GM13977 (cell line): ENCODE measurements around the gene THAP2.

Experiments used
- DNase-seq: peaks from one replicate; pipeline ENCODE4 v3.0.0; 2012; ENCODE audit warnings: low spot score
- in situ Hi-C: fragments of 300-500 bp; cut with MboI; formaldehyde crosslinking; loops from one replicate; pipeline ENCODE4 v1.12.0; 2022; ENCODE audit warnings: low sequenced_read_pairs, low pct_unique_long_range_greater_than_20kb, mixed read lengths, inconsistent platforms; ENCODE audit not compliant: unreplicated experiment
- TF ChIP-seq, protein P1 (sequence below): IDR thresholded peaks from 2 replicates; pipeline ENCODE4 v1.5.1; 2012; ENCODE audit warnings: mild to moderate bottlenecking, control low read depth; ENCODE audit not compliant: insufficient read depth; ENCODE audit errors: extremely low read depth, missing control alignments

THAP2 gene

DNA sequence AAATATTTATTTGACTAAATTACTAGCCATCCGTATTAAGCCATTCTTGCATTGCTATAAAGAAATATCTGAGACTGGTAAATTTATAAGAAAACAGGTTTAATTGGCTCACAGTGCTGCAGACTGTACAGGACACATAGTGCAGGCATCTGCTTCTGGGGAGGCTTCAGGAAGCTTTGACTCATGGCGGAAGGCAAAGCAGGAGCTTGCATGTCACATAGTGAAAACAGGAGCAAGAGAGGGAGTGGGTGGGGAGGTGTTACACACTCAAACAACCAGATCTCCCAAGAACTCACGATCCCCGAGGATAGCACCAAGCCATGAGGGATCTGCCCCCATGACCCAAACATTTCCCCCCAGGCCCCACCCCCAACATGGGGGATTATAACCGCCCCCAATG, 63.9 kb downstream of the THAP2 start:
- DNase-seq, result no peak
- in situ Hi-C loops, result loop anchor here (25.0 kb wide), 1 partner anchor 316 kb away; no protein-coding TSS in a partner anchor
- TF ChIP-seq, protein P1, sequence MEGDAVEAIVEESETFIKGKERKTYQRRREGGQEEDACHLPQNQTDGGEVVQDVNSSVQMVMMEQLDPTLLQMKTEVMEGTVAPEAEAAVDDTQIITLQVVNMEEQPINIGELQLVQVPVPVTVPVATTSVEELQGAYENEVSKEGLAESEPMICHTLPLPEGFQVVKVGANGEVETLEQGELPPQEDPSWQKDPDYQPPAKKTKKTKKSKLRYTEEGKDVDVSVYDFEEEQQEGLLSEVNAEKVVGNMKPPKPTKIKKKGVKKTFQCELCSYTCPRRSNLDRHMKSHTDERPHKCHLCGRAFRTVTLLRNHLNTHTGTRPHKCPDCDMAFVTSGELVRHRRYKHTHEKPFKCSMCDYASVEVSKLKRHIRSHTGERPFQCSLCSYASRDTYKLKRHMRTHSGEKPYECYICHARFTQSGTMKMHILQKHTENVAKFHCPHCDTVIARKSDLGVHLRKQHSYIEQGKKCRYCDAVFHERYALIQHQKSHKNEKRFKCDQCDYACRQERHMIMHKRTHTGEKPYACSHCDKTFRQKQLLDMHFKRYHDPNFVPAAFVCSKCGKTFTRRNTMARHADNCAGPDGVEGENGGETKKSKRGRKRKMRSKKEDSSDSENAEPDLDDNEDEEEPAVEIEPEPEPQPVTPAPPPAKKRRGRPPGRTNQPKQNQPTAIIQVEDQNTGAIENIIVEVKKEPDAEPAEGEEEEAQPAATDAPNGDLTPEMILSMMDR, result no peak
